Left lung (tissue), 14 donors: ENCODE results near the gene RNF121. TPM values are rescaled to one million over a fixed set of nuclear protein-coding genes. Genes with fewer than 3 reads are reported as not detected.
"Not testable (repeated sequence)": the region's sequence is repeated elsewhere in the genome, so short reads cannot be mapped to it uniquely, and the experiment has no call there.

Experiments used
- ATAC-seq: fragments of 200-7000 bp; cut with Tn5 transposase; one replicate; pipeline ENCODE4 v1.9.1; 2020; ENCODE audit warnings: moderate library complexity
- DNase-seq, 4 donors: peaks; one replicate each; pipeline ENCODE4 v3.0.0-alpha.2; 2013 to 2020
- H3K27ac ChIP-seq, 2 donors: fragments of 200-600 bp; sonication (generic) in 1 of 2; one replicate each; pipeline versions ENCODE4 v1.5.0 to v1.8.0; 2020 to 2021
- H3K27me3 ChIP-seq, 2 donors: fragments of 200-600 bp; sonication (generic) in 1 of 2; one replicate each; pipeline versions ENCODE4 v1.5.0 to v1.8.0; 2020 to 2021
- H3K36me3 ChIP-seq, 2 donors: fragments of 200-600 bp; sonication (generic) in 1 of 2; one replicate each; pipeline versions ENCODE4 v1.5.0 to v1.8.0; 2020 to 2021
- H3K4me1 ChIP-seq, 2 donors: fragments of 200-600 bp; one replicate each; pipeline ENCODE4 v1.8.0; 2021
- H3K4me3 ChIP-seq, 2 donors: fragments of 200-600 bp; sonication (generic) in 1 of 2; one replicate each; pipeline versions ENCODE4 v1.5.0 to v1.8.0; 2020 to 2021; ENCODE audit warnings: mild to moderate bottlenecking in 1 of 2
- H3K9me3 ChIP-seq, 2 donors: fragments of 200-600 bp; sonication (generic) in 1 of 2; one replicate each; pipeline versions ENCODE4 v1.5.0 to v1.8.0; 2020 to 2021
- intact Hi-C, 2 donors: fragments of 100-400 bp; cut with DNase I; formaldehyde crosslinking; loops; one replicate each; pipeline versions ENCODE4 v1.11.2 to v1.14.2; 2022
- long read RNA-seq, 12 donors: library from polyadenylated mRNA in 2 of 12; unstranded in 2 of 12; transcript quantifications; one replicate each; pipeline ENCODE4 v2.0.0 and lab custom pipeline, GENCODE V29; 2019 to 2026
- polyA plus RNA-seq, 6 donors: library from polyadenylated mRNA; unstranded; fragments of 120-200 nt; gene quantifications; one replicate each; pipeline ENCODE4 v1.2.1, GENCODE V29; 2013; ENCODE audit not compliant: insufficient read length in 6 of 6
- total RNA-seq, 2 donors: library from RNA; stranded (reverse); fragmentation: NEBNext Ultra II Directional; extraction: Animal tissue kit (Norgen Biotek cat#: 25700); gene quantifications; one replicate each; pipeline ENCODE4 v1.2.1, GENCODE V29; 2021
- TF ChIP-seq, protein P1 (sequence below), 2 donors: fragments of 200-600 bp; sonication (generic) in 1 of 2; IDR thresholded peaks; one replicate each; pipeline versions ENCODE4 v1.5.0 to v1.8.0; 2021; ENCODE audit warnings: antibody characterized with exemption in 2 of 2
- donor health status: DM: no; HTN: yes; CAD: no.
- donor health status: DM: no; HTN: no; CAD: no.

Gene RNF121
- 10 to 100 TPM; 30.3 to 31.4 TPM for total RNA-seq
- polyA plus RNA-seq = 10 to 100 TPM; 31.6 to 40.6 (median 34.5) TPM
- long read RNA-seq, donor 1, transcript RNF121-201 (9 exons, 2,625 nt) = major isoform, 7 of 136 reads
- long read RNA-seq, donor 1, partial matches to known transcripts = 121 of 136 reads
- long read RNA-seq, donor 1, other reads (novel, unspliced or antisense) = 6 of 136 reads
- long read RNA-seq, donor 2, partial matches to known transcripts = 0 of 8 reads
- long read RNA-seq, donor 2, other reads (novel, unspliced or antisense) = 0 of 8 reads
- long read RNA-seq, donor 3, transcript RNF121-201 (9 exons, 2,625 nt) = major isoform, 7 of 7 reads
- long read RNA-seq, donor 3, partial matches to known transcripts = 0 of 7 reads
- long read RNA-seq, donor 3, other reads (novel, unspliced or antisense) = 0 of 7 reads
- long read RNA-seq, donor 4, partial matches to known transcripts = 2 of 8 reads
- long read RNA-seq, donor 4, other reads (novel, unspliced or antisense) = 1 of 8 reads
- long read RNA-seq, donor 5, transcript RNF121-201 (9 exons, 2,625 nt) = major isoform, 6 of 9 reads
- long read RNA-seq, donor 5, partial matches to known transcripts = 0 of 9 reads
- long read RNA-seq, donor 5, other reads (novel, unspliced or antisense) = 0 of 9 reads
- long read RNA-seq, donor 6, partial matches to known transcripts = 0 of 6 reads
- long read RNA-seq, donor 6, other reads (novel, unspliced or antisense) = 0 of 6 reads
- long read RNA-seq, donor 7, transcript RNF121-201 (9 exons, 2,625 nt) = major isoform, 9 of 15 reads
- long read RNA-seq, donor 7, partial matches to known transcripts = 5 of 15 reads
- long read RNA-seq, donor 7, other reads (novel, unspliced or antisense) = 0 of 15 reads
- long read RNA-seq, donor 8, transcript RNF121-201 (9 exons, 2,625 nt) = major isoform, 6 of 7 reads
- long read RNA-seq, donor 8, partial matches to known transcripts = 0 of 7 reads
- long read RNA-seq, donor 8, other reads (novel, unspliced or antisense) = 0 of 7 reads
- long read RNA-seq, donor 9 = 0 reads
- long read RNA-seq, donor 10, partial matches to known transcripts = 1 of 2 reads
- long read RNA-seq, donor 10, other reads (novel, unspliced or antisense) = 0 of 2 reads
- long read RNA-seq, donor 11, transcript RNF121-201 (9 exons, 2,625 nt) = major isoform, 8 of 12 reads
- long read RNA-seq, donor 11, partial matches to known transcripts = 0 of 12 reads
- long read RNA-seq, donor 11, other reads (novel, unspliced or antisense) = 0 of 12 reads
- long read RNA-seq, donor 12, transcript RNF121-201 (9 exons, 2,625 nt) = major isoform, 5 of 5 reads
- long read RNA-seq, donor 12, partial matches to known transcripts = 0 of 5 reads
- long read RNA-seq, donor 12, other reads (novel, unspliced or antisense) = 0 of 5 reads

DNA sequence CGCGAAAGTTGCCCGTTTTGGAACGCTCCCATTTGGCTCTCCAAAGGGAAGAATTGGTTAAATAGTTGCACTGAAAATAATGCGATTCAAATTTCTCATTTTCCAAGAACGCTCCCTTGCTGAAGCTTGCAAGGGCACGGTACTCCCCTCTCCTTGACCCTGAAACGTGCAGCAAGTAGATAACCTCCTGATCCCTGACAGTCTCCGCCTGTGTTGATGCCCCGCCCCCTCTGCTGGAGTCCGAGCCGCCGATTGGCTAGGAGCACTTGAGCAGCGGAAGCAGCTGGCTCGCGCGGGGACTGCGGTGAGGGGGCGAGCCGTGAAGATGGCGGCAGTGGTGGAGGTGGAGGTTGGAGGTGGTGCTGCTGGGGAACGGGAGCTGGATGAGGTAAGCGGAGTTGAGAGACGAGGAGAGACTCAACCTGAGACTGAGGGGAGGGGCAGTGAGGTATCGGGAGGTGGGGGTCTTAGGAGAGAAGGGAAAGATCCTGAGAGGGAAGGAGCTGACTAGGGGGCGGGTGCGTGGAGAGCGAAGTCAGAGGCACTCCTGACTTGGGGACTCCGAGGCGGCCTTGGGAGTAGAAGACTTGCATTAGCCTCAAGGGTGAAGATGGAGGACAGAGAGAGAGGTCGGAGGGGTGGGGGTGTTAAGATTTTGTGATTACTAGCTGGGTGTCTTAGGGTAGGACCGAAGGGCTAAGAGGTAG, at the start of gene RNF121:
Gene RNF121, plus strand, starts transcription at position 310 of the 707 bp plus-strand sequence. Its CDS starts 16 bp downstream, at position 326.
- peak within 1 kb of the TSS; percentile 88 to 93 for H3K27ac ChIP-seq
- no peaks in the 10 kb centered on the region for H3K9me3 ChIP-seq
- DNase-seq (peak; percentile 95 to 98 (median 96)), ATAC-seq (peak; percentile 99)
- H3K36me3 ChIP-seq = peaks cover 0 to 7% of the 10 kb centered on the region in 2 donors
- peak within 1 kb of the TSS; percentile 89 to 91 for H3K4me3 ChIP-seq
- intact Hi-C loops = no loop called here
- TF ChIP-seq, protein P1, sequence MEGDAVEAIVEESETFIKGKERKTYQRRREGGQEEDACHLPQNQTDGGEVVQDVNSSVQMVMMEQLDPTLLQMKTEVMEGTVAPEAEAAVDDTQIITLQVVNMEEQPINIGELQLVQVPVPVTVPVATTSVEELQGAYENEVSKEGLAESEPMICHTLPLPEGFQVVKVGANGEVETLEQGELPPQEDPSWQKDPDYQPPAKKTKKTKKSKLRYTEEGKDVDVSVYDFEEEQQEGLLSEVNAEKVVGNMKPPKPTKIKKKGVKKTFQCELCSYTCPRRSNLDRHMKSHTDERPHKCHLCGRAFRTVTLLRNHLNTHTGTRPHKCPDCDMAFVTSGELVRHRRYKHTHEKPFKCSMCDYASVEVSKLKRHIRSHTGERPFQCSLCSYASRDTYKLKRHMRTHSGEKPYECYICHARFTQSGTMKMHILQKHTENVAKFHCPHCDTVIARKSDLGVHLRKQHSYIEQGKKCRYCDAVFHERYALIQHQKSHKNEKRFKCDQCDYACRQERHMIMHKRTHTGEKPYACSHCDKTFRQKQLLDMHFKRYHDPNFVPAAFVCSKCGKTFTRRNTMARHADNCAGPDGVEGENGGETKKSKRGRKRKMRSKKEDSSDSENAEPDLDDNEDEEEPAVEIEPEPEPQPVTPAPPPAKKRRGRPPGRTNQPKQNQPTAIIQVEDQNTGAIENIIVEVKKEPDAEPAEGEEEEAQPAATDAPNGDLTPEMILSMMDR (IDR thresholded peaks at IDR 0.05) = no peak
- H3K4me1 ChIP-seq = peaks cover 5 to 39% of the 10 kb centered on the region in 2 donors
- no peaks in the 10 kb centered on the region for H3K27me3 ChIP-seq

DNA sequence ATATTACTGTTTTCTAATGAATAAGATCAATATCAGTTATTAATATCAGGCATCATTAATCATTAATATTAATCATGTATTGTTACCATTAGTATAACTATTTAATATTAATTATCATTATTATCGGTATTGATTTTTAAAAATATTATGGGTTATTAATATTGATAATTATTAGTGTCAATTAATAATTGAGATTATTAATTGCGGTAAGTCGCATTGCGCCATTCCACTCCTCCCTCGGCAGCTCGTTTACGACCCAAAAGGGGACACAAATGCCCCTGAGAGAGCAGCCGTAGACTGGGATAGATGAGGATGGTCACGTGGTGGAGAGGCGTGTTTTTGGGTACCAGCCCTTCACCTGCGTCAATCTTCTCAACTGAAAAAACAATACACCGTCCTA, 43.0 kb upstream of the RNF121 start:
- H3K4me3 ChIP-seq, ATAC-seq, H3K9me3 ChIP-seq, H3K27me3 ChIP-seq, intact Hi-C loops, H3K27ac ChIP-seq, DNase-seq, H3K4me1 ChIP-seq, H3K36me3 ChIP-seq: not testable (repeated sequence)

DNA sequence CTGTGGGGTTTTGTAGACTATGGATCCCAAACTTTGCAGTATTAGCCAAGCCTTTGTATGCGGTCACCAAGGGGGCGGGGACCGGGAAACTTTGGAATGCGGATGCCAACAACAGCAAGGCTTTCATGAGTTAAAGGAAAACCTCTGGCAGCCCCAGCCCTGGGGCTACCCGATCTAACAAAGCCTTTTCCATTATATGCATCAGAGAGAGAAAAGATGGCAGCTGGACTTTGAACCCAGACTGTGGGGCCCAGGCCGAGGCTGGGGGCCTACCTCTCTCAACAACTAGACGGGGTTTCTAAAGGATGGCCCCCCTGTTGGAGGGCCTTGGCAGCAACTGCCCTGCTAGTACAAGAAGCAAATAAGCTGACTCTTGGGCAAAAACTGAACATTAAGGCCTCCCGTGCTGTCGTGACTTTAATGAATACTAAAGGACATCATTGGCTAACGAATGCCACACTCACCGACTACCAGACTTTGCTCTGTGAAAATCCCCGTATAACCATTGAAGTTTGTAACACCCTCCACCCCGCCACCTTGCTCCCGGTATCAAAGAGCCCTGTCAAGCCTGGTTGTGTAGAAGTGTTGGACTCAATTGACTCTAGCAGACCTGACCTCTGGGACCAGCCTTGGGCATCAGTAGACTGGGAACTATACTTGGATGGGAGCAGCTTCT, 40.4 kb upstream of the RNF121 start:
- ATAC-seq, DNase-seq, intact Hi-C loops, H3K36me3 ChIP-seq, H3K27me3 ChIP-seq, H3K9me3 ChIP-seq, H3K4me1 ChIP-seq, H3K27ac ChIP-seq, H3K4me3 ChIP-seq: not testable (repeated sequence)

DNA sequence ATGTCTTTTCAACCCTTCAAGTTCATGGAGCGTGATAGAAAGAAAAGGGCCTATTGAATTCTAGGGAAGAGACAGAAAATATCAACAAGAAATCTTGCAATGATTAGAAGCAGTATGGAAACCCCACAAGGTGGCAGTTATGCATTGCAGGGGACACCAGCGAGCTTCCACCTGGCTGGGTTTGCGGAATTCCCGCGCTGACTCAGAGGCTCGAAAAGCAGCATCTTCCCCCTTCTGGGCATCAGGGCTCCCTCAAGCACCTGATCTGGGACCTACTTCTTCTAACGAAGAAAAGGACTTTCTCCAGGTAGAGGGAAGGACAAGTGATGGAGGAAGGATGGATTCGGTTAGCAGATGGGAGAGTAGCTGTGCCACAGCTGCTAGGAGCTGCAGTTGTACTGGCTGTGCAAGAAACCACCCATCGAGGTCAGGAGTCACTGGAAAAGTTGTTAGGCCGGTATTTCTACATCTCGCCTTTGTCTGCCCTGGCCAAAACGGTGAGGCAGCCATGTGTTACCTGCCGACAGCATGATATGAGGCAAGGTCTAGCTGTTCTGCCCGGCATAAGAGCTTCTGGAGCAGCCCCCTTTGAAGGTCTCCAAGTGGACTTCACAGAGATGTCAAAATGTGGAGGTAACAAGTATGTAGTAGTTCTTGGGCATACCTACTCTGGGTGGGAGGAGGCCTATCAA, 39.5 kb upstream of the RNF121 start:
- H3K27me3 ChIP-seq, H3K9me3 ChIP-seq, H3K4me1 ChIP-seq, intact Hi-C loops, H3K4me3 ChIP-seq, H3K27ac ChIP-seq, ATAC-seq, DNase-seq, H3K36me3 ChIP-seq: not testable (repeated sequence)

DNA sequence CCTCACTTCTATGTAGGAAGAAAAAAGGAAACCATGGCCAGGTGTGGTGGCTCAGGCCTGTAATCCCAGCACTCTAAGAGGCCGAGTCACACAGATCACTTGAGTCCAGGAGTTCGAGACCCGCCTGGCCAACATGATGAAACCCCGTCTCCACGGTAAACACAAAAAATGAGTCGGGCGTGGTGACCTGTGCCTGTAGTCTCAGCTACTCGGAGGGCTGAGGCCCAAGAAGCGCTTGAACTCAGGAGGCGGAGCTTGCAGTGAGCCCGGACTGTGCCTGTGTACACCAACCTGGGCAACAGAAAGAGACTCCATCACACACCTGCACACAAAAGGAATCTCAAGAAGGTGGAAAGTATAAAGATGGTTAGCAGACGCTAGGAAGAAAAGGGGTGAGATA, 32.9 kb upstream of the RNF121 start:
- Histone ChIP-seq H3K4me3 (no peak overlapping the region), H3K9me3 (no peaks in the 10 kb centered on the region), H3K27me3 (no peaks in the 10 kb centered on the region), H3K36me3 (no peaks in the 10 kb centered on the region), H3K4me1 (no peaks in the 10 kb centered on the region), H3K27ac (no peak overlapping the region)
- ATAC-seq = no peak
- DNase-seq = no peak
- TF ChIP-seq, protein P1 (IDR thresholded peaks at IDR 0.05) = no peak
- intact Hi-C loops = no loop called here

DNA sequence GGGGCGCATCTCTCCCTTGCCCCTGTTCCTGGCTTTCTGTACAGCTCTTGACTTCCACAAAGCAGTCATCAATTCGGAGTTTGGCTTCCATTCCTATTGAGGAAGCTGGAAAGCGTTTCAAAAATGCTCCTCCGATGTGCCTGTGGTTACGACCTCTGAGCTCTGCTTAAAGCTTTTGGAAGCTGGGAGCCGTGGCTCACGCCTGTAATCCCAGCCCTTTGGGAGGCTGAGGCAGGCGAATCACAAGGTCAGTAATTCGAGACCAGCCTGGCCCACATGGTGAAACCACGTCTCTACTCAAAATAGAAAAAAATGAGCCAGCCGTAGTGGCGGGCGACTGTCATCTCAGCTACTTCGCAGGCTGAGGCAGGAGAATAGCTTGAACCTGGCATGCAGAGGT, 27.7 kb upstream of the RNF121 start:
- H3K4me3 ChIP-seq, intact Hi-C loops, H3K4me1 ChIP-seq, ATAC-seq, H3K9me3 ChIP-seq, H3K27me3 ChIP-seq, H3K27ac ChIP-seq: not testable (repeated sequence)
- peak in 1 of 4 donors; percentile 37 for DNase-seq
- H3K36me3 ChIP-seq = peaks cover 0 to 11% of the 10 kb centered on the region in 2 donors
